ENCODE data around the gene CDK10. TPM values are rescaled to one million over a fixed set of nuclear protein-coding genes. Genes with fewer than 3 reads are reported as not detected.

The CDK10 gene
- total and polyA plus RNA-seq, 7 donors, result 17.8 to 96.0 (median 36.0) TPM

GRCh38 chr16:89720551-89720812 lies 34.0 kb downstream of the CDK10 start:
- peaks cover 0 to 36% (median 31%) of the 10 kb centered on the region in 4 donors for H3K4me1 ChIP-seq
- intact Hi-C loops (cut with DNase I), result loop anchor here (2.0 to 5.0 kb wide), 3 partner anchors 20 to 483 kb away; partner anchors contain the start of genes CHMP1A, SPATA2L and SPATA33

GRCh38 chr16:89720813-89721545 lies 34.5 kb downstream of the CDK10 start, which contains the start of the genes VPS9D1 and ZNF276:
TSS of gene VPS9D1 (minus strand) at chr16:89720898. CDS start at chr16:89720861, 37 bp downstream.
TSS of gene ZNF276 (plus strand) at chr16:89721537. CDS start at chr16:89721641, 104 bp downstream.
- DNase-seq, result peak; percentile 88
- H3K4me3 ChIP-seq, result peak within 1 kb of the TSS; percentile 74 to 98 (median 77)
- H3K9me3 ChIP-seq, result no peaks in the 10 kb centered on the region
- WGBS, 2 donors, result 0 to 1% methylated on average over 103 of the region's 103 CpGs
- TF ChIP-seq POLR2A (IDR thresholded peaks at IDR 0.05) (peak; percentile 37 to 39), POLR2AphosphoS5 (IDR thresholded peaks at IDR 0.05) (peak in 3 of 4 donors; percentile 66 to 88 (median 86)), EP300 (IDR thresholded peaks at IDR 0.05) (no peak)
- peaks cover 9 to 34% (median 12%) of the 10 kb centered on the region in 4 donors for H3K36me3 ChIP-seq
- intact Hi-C loops (cut with DNase I), result loop anchor here (2.0 to 5.0 kb wide), 3 partner anchors 20 to 484 kb away; partner anchors contain the start of genes CHMP1A, SPATA2L and SPATA33
- H3K4me1 ChIP-seq, result peaks cover 0 to 36% (median 31%) of the 10 kb centered on the region in 4 donors
- H3K27me3 ChIP-seq, result no peaks in the 10 kb centered on the region
- peak within 1 kb of the TSS; percentile 96 to 99 (median 98) for H3K27ac ChIP-seq

More at GRCh38 chr16:89720551-89720812, 34.0 kb downstream of the CDK10 start:
- H3K27me3 ChIP-seq, result no peaks in the 10 kb centered on the region
- peaks cover 9 to 29% (median 12%) of the 10 kb centered on the region in 4 donors for H3K36me3 ChIP-seq
- TF ChIP-seq POLR2A (IDR thresholded peaks at IDR 0.05) (no peak), EP300 (IDR thresholded peaks at IDR 0.05) (no peak), POLR2AphosphoS5 (IDR thresholded peaks at IDR 0.05) (no peak), CTCF (IDR thresholded peaks at IDR 0.05) (no peak)
- H3K27ac ChIP-seq, result peak overlapping the region; percentile 96 to 99 (median 98)
- no peak for DNase-seq
- H3K9me3 ChIP-seq, result no peaks in the 10 kb centered on the region
- WGBS, 2 donors, result 0 to 1% methylated on average over 29 of the region's 29 CpGs
- peak overlapping the region; percentile 74 to 98 (median 77) for H3K4me3 ChIP-seq

- intact Hi-C loops (cut with DNase I), result loop anchor here (2.0 to 5.0 kb wide), 3 partner anchors 21 to 484 kb away; partner anchors contain the start of genes CHMP1A, SPATA2L and SPATA33
- DNase-seq, result peak; percentile 84
- Histone ChIP-seq H3K4me3 (peak overlapping the region; percentile 74 to 98 (median 77)), H3K4me1 (peaks cover 0 to 36% (median 31%) of the 10 kb centered on the region in 4 donors), H3K27me3 (no peaks in the 10 kb centered on the region), H3K36me3 (peaks cover 9 to 39% (median 12%) of the 10 kb centered on the region in 4 donors), H3K9me3 (no peaks in the 10 kb centered on the region), H3K27ac (peak overlapping the region; percentile 96 to 99 (median 98))
- WGBS, 2 donors, result 0 to 1% methylated on average over 112 of the region's 112 CpGs
- TF ChIP-seq POLR2A (IDR thresholded peaks at IDR 0.05) (no peak), POLR2AphosphoS5 (IDR thresholded peaks at IDR 0.05) (peak in 3 of 4 donors; percentile 25 to 53 (median 36))
Observed at GRCh38 chr16:89721546-89722391, 35.3 kb downstream of the CDK10 start.

- H3K36me3 ChIP-seq, result peaks cover 9 to 47% (median 17%) of the 10 kb centered on the region in 4 donors
- TF ChIP-seq CTCF (IDR thresholded peaks at IDR 0.05) (no peak), POLR2A (IDR thresholded peaks at IDR 0.05) (peak in 1 of 2 donors; percentile 24), EP300 (IDR thresholded peaks at IDR 0.05) (no peak), POLR2AphosphoS5 (IDR thresholded peaks at IDR 0.05) (no peak)
- peaks cover 0 to 36% (median 31%) of the 10 kb centered on the region in 4 donors for H3K4me1 ChIP-seq
- no peaks in the 10 kb centered on the region for H3K9me3 ChIP-seq
- peak overlapping the region; percentile 74 to 98 (median 77) for H3K4me3 ChIP-seq
- H3K27ac ChIP-seq, result peak overlapping the region; percentile 96 to 99 (median 98)
- intact Hi-C loops (cut with DNase I), result loop anchor here (5.0 kb wide), 2 partner anchors 65 to 485 kb away; partner anchors contain the start of genes CHMP1A and SPATA33
- WGBS, 2 donors, result 9 to 20% methylated on average over 56 of the region's 56 CpGs
- peak; percentile 77 for DNase-seq
- no peaks in the 10 kb centered on the region for H3K27me3 ChIP-seq
Observed at GRCh38 chr16:89722392-89723278, 36.1 kb downstream of the CDK10 start.
